GM12891 (cell line): Measurements from ENCODE around the gene HES5.

ENCODE experiments used
- DNase-seq: peaks from one replicate; pipeline ENCODE4 v3.0.0; 2011; ENCODE audit warnings: low spot score; ENCODE audit not compliant: insufficient read length
- FAIRE-seq: peaks from 2 replicates; lab custom pipeline; 2011; peaks lifted over from hg19 to GRCh38; lab: Jason Lieb, UNC
- PAX5 ChIP-seq: IDR thresholded peaks from 2 replicates; pipeline ENCODE4 v1.6.1; 2011; ENCODE audit warnings: low read length, moderate library complexity, mild to moderate bottlenecking; ENCODE audit not compliant: insufficient read depth, severe bottlenecking
- POLR2A ChIP-seq: IDR thresholded peaks from 2 replicates; pipeline ENCODE4 v1.6.1; 2011; ENCODE audit warnings: low read depth, low read length, control low read depth
- POLR2AphosphoS5 ChIP-seq: IDR thresholded peaks from 2 replicates; pipeline ENCODE4 v1.6.1; 2011; ENCODE audit warnings: low read depth, low read length, control low read depth
- POU2F2 ChIP-seq: IDR thresholded peaks from 2 replicates; pipeline ENCODE4 v1.6.1; 2011; ENCODE audit warnings: low read depth, mild to moderate bottlenecking, control low read depth, low read length, moderate library complexity
- SPI1 ChIP-seq: IDR thresholded peaks from 2 replicates; pipeline ENCODE4 v1.6.1; 2011; ENCODE audit warnings: low read depth, low read length, control low read depth
- TAF1 ChIP-seq: IDR thresholded peaks from 2 replicates; pipeline ENCODE4 v1.6.1; 2011; ENCODE audit warnings: low read depth, low read length, control low read depth

The HES5 gene

GRCh38 chr1:2535981-2536380 lies 5.9 kb upstream of the HES5 start:
- FAIRE-seq (no peak), DNase-seq (no peak)
- TF ChIP-seq TAF1 (no peak), PAX5 (no peak), POU2F2 (no peak), POLR2A (no peak), POLR2AphosphoS5 (no peak), SPI1 (no peak)

GRCh38 chr1:2535455-2535854 lies 5.4 kb upstream of the HES5 start:
- no peak for DNase-seq
- TF ChIP-seq PAX5 (no peak), POLR2A (no peak), TAF1 (no peak), SPI1 (no peak), POLR2AphosphoS5 (no peak), POU2F2 (no peak)
- FAIRE-seq, result no peak

- FAIRE-seq, result no peak
- no peak for DNase-seq
- TF ChIP-seq PAX5, result no peak
- no peak for TF ChIP-seq TAF1
- no peak for TF ChIP-seq POLR2A
- no peak for TF ChIP-seq SPI1
- no peak for TF ChIP-seq POLR2AphosphoS5
Observed at GRCh38 chr1:2534687-2535441, 4.8 kb upstream of the HES5 start.

- FAIRE-seq, result no peak
- TF ChIP-seq SPI1, result no peak
- no peak for TF ChIP-seq PAX5
- TF ChIP-seq TAF1, result no peak
- TF ChIP-seq POU2F2, result no peak
- no peak for TF ChIP-seq POLR2AphosphoS5
- TF ChIP-seq POLR2A, result no peak
- DNase-seq, result no peak
Observed at GRCh38 chr1:2534315-2534686, 4.2 kb upstream of the HES5 start.

DNA sequence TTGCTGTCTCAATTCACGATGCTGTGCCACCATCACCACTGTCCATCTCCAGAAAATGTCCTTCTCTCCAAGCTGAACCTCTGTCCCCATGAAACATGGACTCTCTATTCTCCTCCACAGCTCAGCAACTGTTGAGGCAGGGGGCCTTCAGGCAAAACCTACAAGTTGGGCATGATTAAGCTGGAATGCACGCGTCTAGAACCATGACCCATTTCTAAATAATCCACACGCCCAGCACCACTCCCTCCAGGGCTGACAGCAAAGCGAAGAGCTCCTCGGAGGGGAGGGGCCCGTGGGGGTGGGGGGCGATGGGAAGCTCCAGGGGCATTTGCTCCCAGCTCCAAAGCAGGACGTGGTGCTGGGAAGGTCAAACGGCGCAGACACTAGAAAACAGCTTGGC lies 3.3 kb upstream of the HES5 start:
- FAIRE-seq, result no peak
- DNase-seq, result no peak
- no peak for TF ChIP-seq POU2F2
- no peak for TF ChIP-seq PAX5
- TF ChIP-seq TAF1, result no peak
- TF ChIP-seq POLR2AphosphoS5, result no peak
- no peak for TF ChIP-seq POLR2A
- TF ChIP-seq SPI1, result no peak

- TF ChIP-seq TAF1 (no peak), SPI1 (no peak), POU2F2 (no peak), POLR2A (no peak)
- DNase-seq (no peak), FAIRE-seq (no peak)
Observed at GRCh38 chr1:2532485-2533160, 2.6 kb upstream of the HES5 start.

- TF ChIP-seq TAF1, result no peak
- no peak for TF ChIP-seq POLR2A
- TF ChIP-seq PAX5, result no peak
- DNase-seq (no peak), FAIRE-seq (no peak)
Observed at GRCh38 chr1:2530513-2531361, 674 bp upstream of the HES5 start.

GRCh38 chr1:2528966-2529783 lies 888 bp downstream of the HES5 start:
- DNase-seq, result no peak
- no peak for TF ChIP-seq SPI1
- TF ChIP-seq POU2F2, result no peak
- TF ChIP-seq POLR2AphosphoS5, result no peak
- FAIRE-seq, result no peak

DNA sequence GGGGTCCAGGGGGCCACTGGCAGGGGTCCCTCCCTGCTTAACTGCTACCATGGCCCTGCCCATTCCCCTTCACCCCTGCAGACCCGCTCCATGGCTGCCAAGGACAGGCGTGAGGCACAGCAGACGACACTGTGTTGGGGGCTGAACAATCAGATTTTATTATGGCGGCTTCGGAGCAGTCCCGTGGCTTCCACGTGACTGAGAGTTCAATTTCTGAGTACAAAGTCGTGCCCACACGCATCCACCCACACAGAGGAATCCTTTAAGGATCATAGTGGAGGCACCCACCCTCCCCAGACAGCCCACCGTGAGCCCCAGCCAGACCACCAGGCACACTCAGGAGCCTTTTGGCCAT lies 1.5 kb downstream of the HES5 start:
- DNase-seq (no peak), FAIRE-seq (peak; percentile 20)
- TF ChIP-seq PAX5, result no peak
- no peak for TF ChIP-seq POLR2AphosphoS5
- no peak for TF ChIP-seq POU2F2
- no peak for TF ChIP-seq SPI1
- no peak for TF ChIP-seq TAF1
- no peak for TF ChIP-seq POLR2A
